SKM-1 (cell line): ENCODE measurements around the gene PTPRM.

ENCODE experiments used
- DNase-seq: peaks from one replicate; lab custom pipeline; 2025; ENCODE audit not compliant: unreplicated experiment; lab: John Stamatoyannopoulos, UW

PTPRM gene

GRCh38 chr18:8403713-8404112 lies 836.6 kb downstream of the PTPRM start:
- no peak for DNase-seq

- DNase-seq, result no peak
Measured at GRCh38 chr18:8406186-8406867, 839.2 kb downstream of the PTPRM start.

GRCh38 chr18:8406868-8407250 lies 839.7 kb downstream of the PTPRM start:
- no peak for DNase-seq

- DNase-seq, result no peak
Measured at GRCh38 chr18:8409151-8409550, 842.0 kb downstream of the PTPRM start.

GRCh38 chr18:8411492-8411891 lies 844.4 kb downstream of the PTPRM start:
- DNase-seq, result no peak

GRCh38 chr18:8412117-8412516 lies 845.0 kb downstream of the PTPRM start:
- no peak for DNase-seq

- no peak for DNase-seq
Measured at GRCh38 chr18:8413189-8413588, 846.1 kb downstream of the PTPRM start.

GRCh38 chr18:8413751-8414150 lies 846.6 kb downstream of the PTPRM start:
- DNase-seq, result no peak

- DNase-seq, result no peak
Measured at GRCh38 chr18:8416212-8417019, 849.3 kb downstream of the PTPRM start.

GRCh38 chr18:8422391-8422790 lies 855.3 kb downstream of the PTPRM start:
- no peak for DNase-seq

- DNase-seq, result no peak
Measured at GRCh38 chr18:8423051-8423557, 856.0 kb downstream of the PTPRM start.

GRCh38 chr18:8424481-8424880 lies 857.4 kb downstream of the PTPRM start:
- DNase-seq, result no peak

GRCh38 chr18:8424917-8425725 lies 858.0 kb downstream of the PTPRM start:
- no peak for DNase-seq

- DNase-seq, result no peak
Measured at GRCh38 chr18:8426401-8426800, 859.3 kb downstream of the PTPRM start.

GRCh38 chr18:8427339-8427738 lies 860.2 kb downstream of the PTPRM start:
- DNase-seq, result no peak

GRCh38 chr18:8428951-8429350 lies 861.8 kb downstream of the PTPRM start:
- DNase-seq, result no peak

GRCh38 chr18:8431036-8431435 lies 863.9 kb downstream of the PTPRM start:
- no peak for DNase-seq

- DNase-seq, result no peak
Measured at GRCh38 chr18:8433323-8433722, 866.2 kb downstream of the PTPRM start.

GRCh38 chr18:8433771-8434170 lies 866.7 kb downstream of the PTPRM start:
- no peak for DNase-seq

- DNase-seq, result no peak
Measured at GRCh38 chr18:8435376-8435775, 868.3 kb downstream of the PTPRM start.

GRCh38 chr18:8439055-8439454 lies 871.9 kb downstream of the PTPRM start:
- DNase-seq, result no peak

GRCh38 chr18:8443505-8443904 lies 876.4 kb downstream of the PTPRM start:
- DNase-seq, result no peak
